HepG2 (cell line): ENCODE results near the gene PAPOLA. TPM values are rescaled to one million over a fixed set of nuclear protein-coding genes. Genes with fewer than 3 reads are reported as not detected.

Experiments used
- CBFB ChIP-seq: sonication (generic); formaldehyde crosslinking; IDR thresholded peaks from 2 replicates; pipeline ENCODE4 v1.4.0; 2020; ENCODE audit warnings: missing genetic modification reagents
- CENPT ChIP-seq: sonication (generic); formaldehyde crosslinking; IDR thresholded peaks from 2 replicates; pipeline ENCODE4 v1.8.0; 2022; ENCODE audit warnings: low read depth, mild to moderate bottlenecking, moderate library complexity, missing genetic modification reagents
- DNMT1 ChIP-seq: sonication (generic); formaldehyde crosslinking; IDR thresholded peaks from 2 replicates; pipeline ENCODE4 v1.5.1; 2020; ENCODE audit warnings: mild to moderate bottlenecking, missing genetic modification reagents
- HOXA3 ChIP-seq: sonication (generic); formaldehyde crosslinking; IDR thresholded peaks from 2 replicates; pipeline ENCODE4 v1.5.0; 2020; ENCODE audit warnings: missing genetic modification reagents
- IRF2 ChIP-seq: IDR thresholded peaks from 2 replicates; pipeline ENCODE4 v1.6.1; 2018; ENCODE audit warnings: missing genetic modification reagents, missing compliant biosample characterization
- KLF11 ChIP-seq: IDR thresholded peaks from 2 replicates; pipeline ENCODE4 v1.6.1; 2016; ENCODE audit warnings: missing compliant biosample characterization
- NCOA2 ChIP-seq: sonication (generic); formaldehyde crosslinking; IDR thresholded peaks from 2 replicates; pipeline ENCODE4 v1.8.0; 2022; ENCODE audit warnings: inconsistent platforms
- NCOA5 ChIP-seq: sonication (generic); formaldehyde crosslinking; IDR thresholded peaks from 2 replicates; pipeline ENCODE4 v1.4.0; 2020; ENCODE audit warnings: missing genetic modification reagents
- PAF1 ChIP-seq: IDR thresholded peaks from 2 replicates; pipeline ENCODE4 v1.6.1; 2016; ENCODE audit warnings: missing genetic modification reagents, missing compliant biosample characterization
- PHF21A ChIP-seq: sonication (generic); formaldehyde crosslinking; IDR thresholded peaks from 2 replicates; pipeline ENCODE4 v1.5.0; 2020; ENCODE audit warnings: mild to moderate bottlenecking, missing genetic modification reagents
- REXO4 ChIP-seq: sonication (generic); formaldehyde crosslinking; IDR thresholded peaks from 2 replicates; pipeline ENCODE4 v1.8.0; 2022; ENCODE audit warnings: missing genetic modification reagents, mild to moderate bottlenecking, borderline replicate concordance
- SETDB1 ChIP-seq: sonication (generic); formaldehyde crosslinking; IDR thresholded peaks from 2 replicates; pipeline ENCODE4 v1.5.1; 2020; ENCODE audit warnings: missing genetic modification reagents, mild to moderate bottlenecking, borderline replicate concordance
- SP140L ChIP-seq: sonication (generic); formaldehyde crosslinking; IDR thresholded peaks from 2 replicates; pipeline ENCODE4 v1.4.0; 2020; ENCODE audit warnings: missing genetic modification reagents, borderline replicate concordance
- SP2 ChIP-seq: sonication (generic); formaldehyde crosslinking; IDR thresholded peaks from 2 replicates; pipeline ENCODE4 v1.5.1; 2020; ENCODE audit warnings: mild to moderate bottlenecking, missing genetic modification reagents
- U2AF1 ChIP-seq: fragments of 200-400 bp; formaldehyde crosslinking; optimal IDR thresholded peaks from 2 replicates; pipeline ENCODE3; 2017; ENCODE audit warnings: mild to moderate bottlenecking, low read depth, low read length
- ZKSCAN8 ChIP-seq: IDR thresholded peaks from 2 replicates; pipeline ENCODE4 v1.6.1; 2016; ENCODE audit warnings: borderline replicate concordance, missing genetic modification reagents, missing compliant biosample characterization
- ZNF230 ChIP-seq: sonication (generic); formaldehyde crosslinking; IDR thresholded peaks from 2 replicates; pipeline ENCODE4 v1.4.0; 2020; ENCODE audit warnings: mild to moderate bottlenecking, missing genetic modification reagents
- ZNF256 ChIP-seq: sonication (generic); formaldehyde crosslinking; conservative IDR thresholded peaks from 2 replicates; pipeline ENCODE4 v1.4.0; 2020; ENCODE audit warnings: missing genetic modification reagents
- ZNF326 ChIP-seq: sonication (generic); formaldehyde crosslinking; IDR thresholded peaks from 2 replicates; pipeline ENCODE4 v1.4.0; 2020; ENCODE audit warnings: missing genetic modification reagents, borderline replicate concordance
- ZSCAN22 ChIP-seq: sonication (generic); formaldehyde crosslinking; IDR thresholded peaks from 2 replicates; pipeline ENCODE4 v1.4.0; 2020; ENCODE audit warnings: mild to moderate bottlenecking, missing genetic modification reagents
- polyA plus RNA-seq, 8 experiments: library from polyadenylated mRNA; depleted of rRNA in 3 of 8; stranded (reverse) in 7 of 8; unstranded in 1 of 8; fragments of >200 nt; fragmentation: Illumina TruSeq in 4 of 8; extraction: Trizol in 4 of 8; gene quantifications; 2 replicates each; pipeline versions ENCODE4 v1.2.1 to v1.2.3, GENCODE V29; 2011 to 2016; ENCODE audit warnings: low read depth in 4 of 8, missing spikeins in 1 of 8, mixed read lengths in 1 of 8; ENCODE audit not compliant: insufficient read depth in 1 of 8
- total RNA-seq, 5 experiments: library from RNA; depleted of rRNA; stranded (reverse); fragments of >200 nt; fragmentation: Illumina TruSeq; extraction: Trizol; gene quantifications; 2 replicates each; pipeline ENCODE4 v1.2.3, GENCODE V29; 2016; ENCODE audit warnings: low read depth in 1 of 5
- TF ChIP-seq, protein P1 (sequence below): sonication (generic); formaldehyde crosslinking; IDR thresholded peaks from 2 replicates; pipeline ENCODE4 v1.4.0; 2020; ENCODE audit warnings: mild to moderate bottlenecking, missing genetic modification reagents, borderline replicate concordance
- TF ChIP-seq, protein P2 (sequence below): sonication (generic); formaldehyde crosslinking; IDR thresholded peaks from 2 replicates; pipeline ENCODE4 v1.5.1; 2020; ENCODE audit warnings: mild to moderate bottlenecking, moderate library complexity, missing genetic modification reagents
- TF ChIP-seq, protein P3 (sequence below): sonication (generic); formaldehyde crosslinking; IDR thresholded peaks from 2 replicates; pipeline ENCODE4 v1.8.1; 2023; ENCODE audit warnings: mild to moderate bottlenecking, moderate library complexity, missing genetic modification reagents
- TF ChIP-seq, protein P4 (sequence below): sonication (generic); formaldehyde crosslinking; IDR thresholded peaks from 2 replicates; pipeline ENCODE4; 2020; ENCODE audit warnings: missing genetic modification reagents, mild to moderate bottlenecking, borderline replicate concordance

PAPOLA gene
- total and polyA plus RNA-seq, 2 of the 13 experiments (the other 11 are each of a cell fraction or from before 2014, with no cell fraction given), result 103 to 151 TPM

DNA sequence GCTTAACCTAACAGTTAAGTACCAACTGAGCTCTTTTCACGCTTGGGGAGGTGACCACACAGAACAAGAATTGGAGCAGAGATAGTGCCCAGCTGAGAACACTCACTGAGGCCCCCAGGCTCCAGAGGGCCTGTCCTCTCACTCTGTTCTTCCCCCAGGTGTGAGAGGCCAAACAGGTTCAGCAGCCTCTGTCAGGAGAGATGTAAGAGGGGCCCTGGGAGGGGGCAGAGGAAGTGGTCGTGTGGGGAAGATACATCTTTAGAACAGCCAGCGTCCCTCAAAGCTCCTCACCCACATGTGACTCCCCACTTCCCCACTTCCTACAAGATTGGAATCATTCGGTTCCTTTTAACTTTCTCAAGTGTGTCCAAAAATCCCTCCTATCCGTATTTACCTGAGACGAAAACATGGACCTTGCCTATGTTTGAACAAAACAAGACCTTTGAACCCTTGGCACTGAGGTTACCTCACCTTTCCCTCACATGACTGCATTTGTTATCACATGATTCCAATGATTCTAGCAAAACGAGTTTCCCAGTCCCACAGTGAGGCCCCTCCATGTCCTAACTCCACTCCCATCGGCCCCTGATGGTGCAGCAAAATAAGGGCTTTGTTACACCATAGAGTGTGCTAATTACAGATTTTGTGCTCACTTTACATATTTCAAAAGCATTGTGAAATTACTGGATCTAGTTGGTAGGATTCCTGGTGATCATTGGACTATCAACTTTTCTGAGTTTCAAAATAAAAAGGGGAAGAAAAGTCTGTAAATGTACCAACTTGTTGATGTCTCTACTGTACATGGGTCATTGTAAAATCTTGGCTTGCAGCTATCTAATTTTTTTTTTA lies 40.0 kb upstream of the PAPOLA start (continued):
- TF ChIP-seq, protein P1, sequence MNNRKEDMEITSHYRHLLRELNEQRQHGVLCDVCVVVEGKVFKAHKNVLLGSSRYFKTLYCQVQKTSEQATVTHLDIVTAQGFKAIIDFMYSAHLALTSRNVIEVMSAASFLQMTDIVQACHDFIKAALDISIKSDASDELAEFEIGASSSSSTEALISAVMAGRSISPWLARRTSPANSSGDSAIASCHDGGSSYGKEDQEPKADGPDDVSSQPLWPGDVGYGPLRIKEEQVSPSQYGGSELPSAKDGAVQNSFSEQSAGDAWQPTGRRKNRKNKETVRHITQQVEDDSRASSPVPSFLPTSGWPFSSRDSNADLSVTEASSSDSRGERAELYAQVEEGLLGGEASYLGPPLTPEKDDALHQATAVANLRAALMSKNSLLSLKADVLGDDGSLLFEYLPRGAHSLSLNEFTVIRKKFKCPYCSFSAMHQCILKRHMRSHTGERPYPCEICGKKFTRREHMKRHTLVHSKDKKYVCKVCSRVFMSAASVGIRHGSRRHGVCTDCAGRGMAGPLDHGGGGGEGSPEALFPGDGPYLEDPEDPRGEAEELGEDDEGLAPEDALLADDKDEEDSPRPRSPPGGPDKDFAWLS (CRISPR knock-in tag), result no peak
- TF ChIP-seq ZNF230 (CRISPR knock-in tag) (peak; percentile 86; the same call in 1 of the 2 replicates), NCOA2 (CRISPR knock-in tag) (peak; percentile 88), CBFB (CRISPR knock-in tag) (no peak; the same call in 1 of the 2 replicates), ZNF326 (CRISPR knock-in tag) (no peak), KLF11 (CRISPR knock-in tag) (no peak), IRF2 (peak; percentile 69), SP140L (CRISPR knock-in tag) (0 out of 2 replicates have a peak, but pooled peaks have one; percentile 55), U2AF1 (no peak), ZNF256 (CRISPR knock-in tag) (no peak), SETDB1 (no peak), REXO4 (CRISPR knock-in tag) (no peak), SP2 (CRISPR knock-in tag) (no peak), ZKSCAN8 (CRISPR knock-in tag) (no peak), PAF1 (CRISPR knock-in tag) (no peak), HOXA3 (CRISPR knock-in tag) (peak; percentile 81), DNMT1 (CRISPR knock-in tag) (no peak), NCOA5 (CRISPR knock-in tag) (no peak), CENPT (CRISPR knock-in tag) (no peak), ZSCAN22 (CRISPR knock-in tag) (no peak), PHF21A (CRISPR knock-in tag) (peak; percentile 67)
- TF ChIP-seq, protein P2, sequence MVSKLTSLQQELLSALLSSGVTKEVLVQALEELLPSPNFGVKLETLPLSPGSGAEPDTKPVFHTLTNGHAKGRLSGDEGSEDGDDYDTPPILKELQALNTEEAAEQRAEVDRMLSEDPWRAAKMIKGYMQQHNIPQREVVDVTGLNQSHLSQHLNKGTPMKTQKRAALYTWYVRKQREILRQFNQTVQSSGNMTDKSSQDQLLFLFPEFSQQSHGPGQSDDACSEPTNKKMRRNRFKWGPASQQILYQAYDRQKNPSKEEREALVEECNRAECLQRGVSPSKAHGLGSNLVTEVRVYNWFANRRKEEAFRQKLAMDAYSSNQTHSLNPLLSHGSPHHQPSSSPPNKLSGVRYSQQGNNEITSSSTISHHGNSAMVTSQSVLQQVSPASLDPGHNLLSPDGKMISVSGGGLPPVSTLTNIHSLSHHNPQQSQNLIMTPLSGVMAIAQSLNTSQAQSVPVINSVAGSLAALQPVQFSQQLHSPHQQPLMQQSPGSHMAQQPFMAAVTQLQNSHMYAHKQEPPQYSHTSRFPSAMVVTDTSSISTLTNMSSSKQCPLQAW (CRISPR knock-in tag), result no peak
- TF ChIP-seq, protein P3, sequence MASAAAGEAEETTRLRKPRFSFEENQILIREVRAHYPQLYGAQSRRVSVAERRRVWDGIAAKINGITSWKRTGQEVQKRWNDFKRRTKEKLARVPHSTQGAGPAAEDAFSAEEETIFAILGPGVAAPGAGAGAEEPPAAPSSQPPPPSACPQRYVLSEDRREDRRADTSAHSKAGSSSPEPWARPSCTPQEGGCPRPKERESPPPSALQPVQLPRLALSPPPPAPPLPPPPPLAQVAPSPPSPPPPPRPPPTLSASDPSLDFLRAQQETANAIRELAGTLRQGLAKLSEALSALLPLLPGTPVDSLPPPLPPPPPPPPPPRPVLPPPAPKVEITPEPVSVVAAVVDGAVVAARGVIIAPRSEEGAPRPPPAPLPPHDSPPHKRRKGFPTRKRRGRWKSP (CRISPR knock-in tag), result no peak
- TF ChIP-seq, protein P4, sequence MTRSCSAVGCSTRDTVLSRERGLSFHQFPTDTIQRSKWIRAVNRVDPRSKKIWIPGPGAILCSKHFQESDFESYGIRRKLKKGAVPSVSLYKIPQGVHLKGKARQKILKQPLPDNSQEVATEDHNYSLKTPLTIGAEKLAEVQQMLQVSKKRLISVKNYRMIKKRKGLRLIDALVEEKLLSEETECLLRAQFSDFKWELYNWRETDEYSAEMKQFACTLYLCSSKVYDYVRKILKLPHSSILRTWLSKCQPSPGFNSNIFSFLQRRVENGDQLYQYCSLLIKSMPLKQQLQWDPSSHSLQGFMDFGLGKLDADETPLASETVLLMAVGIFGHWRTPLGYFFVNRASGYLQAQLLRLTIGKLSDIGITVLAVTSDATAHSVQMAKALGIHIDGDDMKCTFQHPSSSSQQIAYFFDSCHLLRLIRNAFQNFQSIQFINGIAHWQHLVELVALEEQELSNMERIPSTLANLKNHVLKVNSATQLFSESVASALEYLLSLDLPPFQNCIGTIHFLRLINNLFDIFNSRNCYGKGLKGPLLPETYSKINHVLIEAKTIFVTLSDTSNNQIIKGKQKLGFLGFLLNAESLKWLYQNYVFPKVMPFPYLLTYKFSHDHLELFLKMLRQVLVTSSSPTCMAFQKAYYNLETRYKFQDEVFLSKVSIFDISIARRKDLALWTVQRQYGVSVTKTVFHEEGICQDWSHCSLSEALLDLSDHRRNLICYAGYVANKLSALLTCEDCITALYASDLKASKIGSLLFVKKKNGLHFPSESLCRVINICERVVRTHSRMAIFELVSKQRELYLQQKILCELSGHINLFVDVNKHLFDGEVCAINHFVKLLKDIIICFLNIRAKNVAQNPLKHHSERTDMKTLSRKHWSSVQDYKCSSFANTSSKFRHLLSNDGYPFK (CRISPR knock-in tag), result no peak
